ENCODE data around the gene GGTLC2.

The GGTLC2 gene

GRCh38 chr22:22663861-22664800 is 19.7 kb downstream of the GGTLC2 start:
- TF ChIP-seq TAF1 (IDR thresholded peaks at IDR 0.05; ENCODE audit: borderline replicate concordance, insufficient read depth, low read length) = no peak
- TF ChIP-seq POLR2AphosphoS5 (IDR thresholded peaks at IDR 0.05; ENCODE audit: low read depth, low read length) = no peak
- TF ChIP-seq REST (IDR thresholded peaks at IDR 0.05; ENCODE audit: insufficient read depth in 1 of 2, low read depth in 2 of 2, low read length in 2 of 2) = no peak
- TF ChIP-seq SIN3A (IDR thresholded peaks at IDR 0.05; ENCODE audit: borderline replicate concordance, insufficient read depth, low read length) = no peak
- TF ChIP-seq FOXP2 (optimal IDR thresholded peaks at IDR 0.05; ENCODE audit: borderline replicate concordance, extremely low read depth, extremely low read length, insufficient read depth) = no peak

- TF ChIP-seq FOXP2 (optimal IDR thresholded peaks at IDR 0.05; ENCODE audit: borderline replicate concordance, extremely low read depth, extremely low read length, insufficient read depth) = no peak
- no peak for TF ChIP-seq POLR2AphosphoS5 (IDR thresholded peaks at IDR 0.05; ENCODE audit: low read depth, low read length)
- no peak for TF ChIP-seq REST (IDR thresholded peaks at IDR 0.05; ENCODE audit: insufficient read depth in 1 of 2, low read depth in 2 of 2, low read length in 2 of 2)
- no peak for TF ChIP-seq TAF1 (IDR thresholded peaks at IDR 0.05; ENCODE audit: borderline replicate concordance, insufficient read depth, low read length)
- TF ChIP-seq SIN3A (IDR thresholded peaks at IDR 0.05; ENCODE audit: borderline replicate concordance, insufficient read depth, low read length) = no peak
These were observed 22.1 kb downstream of the GGTLC2 start for GRCh38 chr22:22666307-22667091.

DNA sequence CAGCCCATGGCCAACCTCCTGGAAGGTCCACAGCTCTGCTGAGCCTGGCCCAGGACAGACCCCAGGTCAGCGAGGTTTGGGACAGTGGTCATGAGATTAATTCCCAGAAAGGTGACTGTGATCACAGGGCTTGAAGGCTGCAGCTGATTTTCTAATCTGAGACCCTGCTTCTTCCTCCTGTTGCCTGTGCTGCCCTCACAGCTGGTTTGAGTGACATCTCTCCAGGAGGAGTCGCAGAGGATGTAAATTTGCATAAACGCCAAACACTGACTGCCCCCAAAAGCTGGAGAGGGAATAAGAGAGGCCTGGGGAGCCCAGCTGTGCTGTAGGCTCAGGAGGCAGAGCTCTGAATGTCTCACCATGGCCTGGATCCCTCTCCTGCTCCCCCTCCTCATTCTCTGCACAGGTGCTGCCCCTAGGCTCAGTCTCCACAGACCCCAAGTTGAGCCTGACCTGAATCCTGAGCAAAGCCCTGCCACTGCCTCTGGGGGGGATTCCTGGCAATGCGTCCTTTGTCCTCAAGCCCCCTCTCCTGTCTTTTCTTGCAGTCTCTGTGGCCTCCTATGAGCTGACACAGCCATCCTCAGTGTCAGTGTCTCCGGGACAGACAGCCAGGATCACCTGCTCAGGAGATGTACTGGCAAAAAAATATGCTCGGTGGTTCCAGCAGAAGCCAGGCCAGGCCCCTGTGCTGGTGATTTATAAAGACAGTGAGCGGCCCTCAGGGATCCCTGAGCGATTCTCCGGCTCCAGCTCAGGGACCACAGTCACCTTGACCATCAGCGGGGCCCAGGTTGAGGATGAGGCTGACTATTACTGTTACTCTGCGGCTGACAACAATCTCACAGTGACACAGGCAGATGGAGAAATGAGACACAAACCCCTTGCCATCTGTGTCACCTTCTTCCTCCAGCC is 23.8 kb downstream of the GGTLC2 start:
- TF ChIP-seq REST (IDR thresholded peaks at IDR 0.05; ENCODE audit: insufficient read depth in 1 of 2, low read depth in 2 of 2, low read length in 2 of 2) (no peak), POLR2AphosphoS5 (IDR thresholded peaks at IDR 0.05; ENCODE audit: low read depth, low read length) (no peak), SIN3A (IDR thresholded peaks at IDR 0.05; ENCODE audit: borderline replicate concordance, insufficient read depth, low read length) (no peak), TAF1 (IDR thresholded peaks at IDR 0.05; ENCODE audit: borderline replicate concordance, insufficient read depth, low read length) (no peak), FOXP2 (optimal IDR thresholded peaks at IDR 0.05; ENCODE audit: borderline replicate concordance, extremely low read depth, extremely low read length, insufficient read depth) (no peak)

- TF ChIP-seq TAF1 (IDR thresholded peaks at IDR 0.05; ENCODE audit: borderline replicate concordance, insufficient read depth, low read length) (no peak), REST (IDR thresholded peaks at IDR 0.05; ENCODE audit: insufficient read depth in 1 of 2, low read depth in 2 of 2, low read length in 2 of 2) (no peak), POLR2AphosphoS5 (IDR thresholded peaks at IDR 0.05; ENCODE audit: low read depth, low read length) (no peak), FOXP2 (optimal IDR thresholded peaks at IDR 0.05; ENCODE audit: borderline replicate concordance, extremely low read depth, extremely low read length, insufficient read depth) (no peak), SIN3A (IDR thresholded peaks at IDR 0.05; ENCODE audit: borderline replicate concordance, insufficient read depth, low read length) (no peak)
These were observed 24.7 kb downstream of the GGTLC2 start for GRCh38 chr22:22669093-22669492.

Data from PFSK-1 (cell line).